Chondrocyte (in vitro differentiated cells): ENCODE results near the gene TMEM53. TPM values are rescaled to one million over a fixed set of nuclear protein-coding genes. Genes with fewer than 3 reads are reported as not detected.

ENCODE experiments used
- DNase-seq: peaks from one replicate; pipeline ENCODE4 v3.0.0; 2021; ENCODE audit warnings: mixed read lengths, low spot score
- H3K27ac Mint-ChIP-seq: one replicate; pipeline ENCODE4 v1.8.0; 2021; ENCODE audit warnings: mild to moderate bottlenecking, moderate library complexity, mixed read lengths; ENCODE audit not compliant: unreplicated experiment
- H3K27me3 Mint-ChIP-seq: 2 replicates; pipeline ENCODE4 v1.8.0; 2021; ENCODE audit warnings: low read depth, mixed read lengths
- H3K36me3 Mint-ChIP-seq: 2 replicates; pipeline ENCODE4 v1.8.0; 2021; ENCODE audit warnings: low read depth, mixed read lengths
- H3K4me1 Mint-ChIP-seq: 2 replicates; pipeline ENCODE4 v1.8.0; 2021; ENCODE audit warnings: low read depth, mild to moderate bottlenecking, mixed read lengths
- H3K4me3 Mint-ChIP-seq: one replicate; pipeline ENCODE4 v1.8.0; 2021; ENCODE audit warnings: mild to moderate bottlenecking, moderate library complexity, mixed read lengths; ENCODE audit not compliant: unreplicated experiment
- H3K9me3 Mint-ChIP-seq: 2 replicates; pipeline ENCODE4 v1.8.0; 2021; ENCODE audit warnings: low read depth, mixed read lengths
- total RNA-seq: library from RNA; stranded (reverse); gene quantifications from 3 replicates; pipeline ENCODE4 v1.2.1, GENCODE V29; 2021
- TF ChIP-seq, protein P1 (sequence below): fragments of 200-600 bp; sonication (generic); IDR thresholded peaks from 2 replicates; pipeline ENCODE4 v1.5.0; 2021; ENCODE audit warnings: antibody characterized with exemption, mild to moderate bottlenecking, moderate library complexity

Gene TMEM53
- total RNA-seq, 1 donor from 2014 or later, result 5.8 TPM

DNA sequence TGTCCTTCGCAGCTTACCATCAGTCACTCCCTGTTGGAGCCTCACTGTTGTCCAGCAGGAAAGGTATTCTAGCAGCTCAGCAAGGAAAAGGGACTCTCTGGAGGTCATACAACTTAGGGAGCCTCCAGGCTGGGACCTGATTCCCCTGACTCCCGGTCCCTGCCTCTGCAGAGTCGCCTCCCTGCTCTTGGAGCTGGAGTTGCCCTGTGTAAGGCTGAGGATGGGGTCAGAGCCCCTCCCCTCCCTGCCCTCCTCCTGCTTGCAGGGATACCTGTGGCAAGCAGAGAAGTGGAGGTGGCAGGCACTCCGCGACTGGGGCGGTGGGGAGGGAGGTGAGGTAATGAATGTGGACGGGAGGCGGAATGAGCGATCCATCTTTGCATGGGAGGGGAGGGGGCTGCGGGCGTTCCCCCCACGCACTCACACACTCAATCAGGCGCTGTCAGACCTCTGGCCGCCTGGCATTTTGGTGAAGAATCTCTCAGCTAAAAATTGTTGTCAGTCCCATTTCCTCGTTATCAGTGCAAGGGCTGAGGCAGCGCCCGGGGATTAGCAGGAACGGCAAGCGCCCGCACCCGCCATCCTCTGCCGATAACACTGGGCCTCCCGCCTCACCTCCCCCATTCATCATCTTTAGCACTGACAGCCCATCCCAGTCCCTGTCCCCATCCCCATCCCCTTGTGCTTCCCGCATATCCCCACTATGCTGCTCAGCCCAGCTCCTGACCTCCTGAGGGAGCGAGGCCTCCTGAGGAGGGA is 64.3 kb downstream of the TMEM53 start:
- TF ChIP-seq, protein P1, sequence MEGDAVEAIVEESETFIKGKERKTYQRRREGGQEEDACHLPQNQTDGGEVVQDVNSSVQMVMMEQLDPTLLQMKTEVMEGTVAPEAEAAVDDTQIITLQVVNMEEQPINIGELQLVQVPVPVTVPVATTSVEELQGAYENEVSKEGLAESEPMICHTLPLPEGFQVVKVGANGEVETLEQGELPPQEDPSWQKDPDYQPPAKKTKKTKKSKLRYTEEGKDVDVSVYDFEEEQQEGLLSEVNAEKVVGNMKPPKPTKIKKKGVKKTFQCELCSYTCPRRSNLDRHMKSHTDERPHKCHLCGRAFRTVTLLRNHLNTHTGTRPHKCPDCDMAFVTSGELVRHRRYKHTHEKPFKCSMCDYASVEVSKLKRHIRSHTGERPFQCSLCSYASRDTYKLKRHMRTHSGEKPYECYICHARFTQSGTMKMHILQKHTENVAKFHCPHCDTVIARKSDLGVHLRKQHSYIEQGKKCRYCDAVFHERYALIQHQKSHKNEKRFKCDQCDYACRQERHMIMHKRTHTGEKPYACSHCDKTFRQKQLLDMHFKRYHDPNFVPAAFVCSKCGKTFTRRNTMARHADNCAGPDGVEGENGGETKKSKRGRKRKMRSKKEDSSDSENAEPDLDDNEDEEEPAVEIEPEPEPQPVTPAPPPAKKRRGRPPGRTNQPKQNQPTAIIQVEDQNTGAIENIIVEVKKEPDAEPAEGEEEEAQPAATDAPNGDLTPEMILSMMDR, result no peak
- Mint-ChIP-seq H3K27ac (no peak overlapping the region), H3K36me3 (no peaks in the 10 kb centered on the region), H3K27me3 (peaks cover 16% of the 10 kb centered on the region), H3K9me3 (no peaks in the 10 kb centered on the region), H3K4me3 (no peak overlapping the region), H3K4me1 (no peaks in the 10 kb centered on the region)
- peak; percentile 73 for DNase-seq

DNA sequence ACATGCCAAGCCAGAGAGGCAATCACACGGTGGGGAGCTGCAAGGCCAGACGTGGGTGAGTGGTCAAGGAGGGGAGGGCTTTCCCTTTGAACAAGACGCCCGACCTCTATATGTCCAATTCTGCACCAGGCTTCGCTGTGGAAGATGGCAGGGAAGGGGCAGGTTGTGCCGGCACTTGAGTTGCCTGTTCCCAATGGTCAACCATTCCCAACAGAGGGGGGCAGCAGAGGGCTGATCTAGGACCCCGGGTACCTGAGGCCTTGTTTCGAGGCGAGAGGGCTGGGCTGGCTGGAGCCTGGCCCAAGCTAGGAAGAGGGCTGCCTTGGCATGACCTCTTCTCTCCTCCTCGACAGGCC is 64.9 kb downstream of the TMEM53 start:
- H3K4me3 Mint-ChIP-seq, result no peak overlapping the region
- peak; percentile 48 for DNase-seq
- H3K4me1 Mint-ChIP-seq, result no peaks in the 10 kb centered on the region
- no peaks in the 10 kb centered on the region for H3K36me3 Mint-ChIP-seq
- peaks cover 16% of the 10 kb centered on the region for H3K27me3 Mint-ChIP-seq
- no peak overlapping the region for H3K27ac Mint-ChIP-seq
- H3K9me3 Mint-ChIP-seq, result no peaks in the 10 kb centered on the region
- TF ChIP-seq, protein P1, result peak; percentile 60

DNA sequence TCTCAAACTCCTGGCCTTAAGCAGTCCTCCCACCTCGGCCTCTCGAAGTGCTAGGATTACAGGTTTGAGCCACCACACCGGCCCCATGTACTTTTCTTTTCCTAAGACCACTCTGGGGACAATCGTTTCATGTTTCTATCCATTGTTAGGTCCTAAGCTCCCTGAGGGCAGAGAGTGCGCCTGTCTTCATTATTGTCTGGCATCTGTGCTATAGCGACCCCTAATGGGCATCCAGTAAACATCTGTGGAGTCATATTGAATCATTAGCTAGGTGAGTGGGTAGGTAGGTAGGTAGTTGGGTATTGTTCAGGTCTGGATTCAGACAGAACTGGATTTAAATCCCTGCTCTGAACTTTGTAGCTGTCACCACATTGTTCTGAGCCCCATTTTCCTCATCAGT is 66.1 kb downstream of the TMEM53 start:
- no peaks in the 10 kb centered on the region for H3K36me3 Mint-ChIP-seq
- H3K9me3 Mint-ChIP-seq, result no peaks in the 10 kb centered on the region
- DNase-seq, result no peak
- H3K27ac Mint-ChIP-seq, result no peak overlapping the region
- TF ChIP-seq, protein P1, result peak; percentile 54
- no peaks in the 10 kb centered on the region for H3K4me1 Mint-ChIP-seq
- H3K4me3 Mint-ChIP-seq, result no peak overlapping the region
- H3K27me3 Mint-ChIP-seq, result peaks cover 20% of the 10 kb centered on the region

DNA sequence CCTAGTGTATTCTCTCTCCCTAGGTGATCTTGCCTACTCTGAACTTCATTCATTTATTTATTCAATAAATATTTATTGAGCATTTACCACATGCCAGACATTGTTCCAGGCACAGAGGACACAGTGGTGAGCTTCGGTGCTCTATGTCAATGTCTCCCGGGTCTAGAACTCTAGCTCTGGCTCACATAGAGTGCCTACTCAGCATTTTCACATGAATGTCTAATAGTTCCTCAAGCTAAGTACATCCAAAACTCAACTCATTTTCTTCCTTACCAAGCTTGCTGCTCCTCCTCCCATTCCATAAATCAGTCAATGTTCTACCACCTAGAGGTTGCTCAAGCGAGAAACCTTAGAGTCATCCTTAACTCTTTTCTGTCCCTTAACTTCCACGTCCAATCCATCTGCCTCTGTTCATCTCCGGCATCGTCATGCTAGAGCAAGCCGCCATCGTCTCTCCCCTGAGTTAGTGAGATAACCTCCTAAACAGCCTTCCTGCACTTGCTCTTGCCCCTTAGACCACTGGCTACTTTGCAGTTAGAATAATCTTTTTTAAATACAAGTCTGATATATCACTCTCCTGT is 67.5 kb downstream of the TMEM53 start:
- DNase-seq, result no peak
- H3K9me3 Mint-ChIP-seq, result no peaks in the 10 kb centered on the region
- no peak overlapping the region for H3K27ac Mint-ChIP-seq
- no peaks in the 10 kb centered on the region for H3K36me3 Mint-ChIP-seq
- peaks cover 18% of the 10 kb centered on the region for H3K27me3 Mint-ChIP-seq
- TF ChIP-seq, protein P1, result no peak
- H3K4me3 Mint-ChIP-seq, result no peak overlapping the region
- H3K4me1 Mint-ChIP-seq, result no peaks in the 10 kb centered on the region

DNA sequence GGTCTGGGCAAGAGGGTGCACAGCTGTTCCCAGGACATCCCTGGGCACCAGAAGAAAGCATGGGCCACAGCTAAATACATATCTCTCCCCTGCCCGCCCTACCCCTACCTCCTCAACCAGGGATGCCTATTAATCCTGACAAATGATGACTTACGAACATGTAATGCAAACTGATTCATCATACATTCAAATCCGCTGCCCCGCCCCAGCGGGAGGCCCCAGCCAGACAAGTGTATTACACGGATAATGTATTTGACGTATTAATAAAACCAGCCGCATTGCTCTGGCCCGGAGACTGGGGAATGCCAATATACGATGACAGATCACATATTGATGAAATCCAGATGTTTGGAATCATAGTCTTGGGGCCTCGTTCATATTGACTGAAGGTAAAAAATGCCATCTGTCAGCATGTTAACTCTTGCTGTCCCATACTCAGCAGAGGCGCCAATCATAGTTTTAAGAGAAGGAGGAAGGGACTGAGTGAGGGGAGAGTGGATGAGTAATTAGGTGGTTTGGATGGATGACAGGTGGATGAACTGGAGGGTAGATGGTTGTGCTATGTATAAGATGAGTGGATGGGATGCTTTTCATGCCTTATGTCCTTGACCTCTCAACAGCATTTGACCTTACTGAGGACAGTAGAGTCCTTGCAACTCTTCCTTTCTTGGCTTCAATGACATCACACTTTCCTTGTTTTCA is 68.2 kb downstream of the TMEM53 start:
- peaks cover 17% of the 10 kb centered on the region for H3K27me3 Mint-ChIP-seq
- TF ChIP-seq, protein P1, result no peak
- peak; percentile 44 for DNase-seq
- H3K9me3 Mint-ChIP-seq, result no peaks in the 10 kb centered on the region
- no peaks in the 10 kb centered on the region for H3K36me3 Mint-ChIP-seq
- no peak overlapping the region for H3K4me3 Mint-ChIP-seq
- no peak overlapping the region for H3K27ac Mint-ChIP-seq
- H3K4me1 Mint-ChIP-seq, result no peaks in the 10 kb centered on the region
